ENCODE data around the gene GAS2L1.

The GAS2L1 gene

DNA sequence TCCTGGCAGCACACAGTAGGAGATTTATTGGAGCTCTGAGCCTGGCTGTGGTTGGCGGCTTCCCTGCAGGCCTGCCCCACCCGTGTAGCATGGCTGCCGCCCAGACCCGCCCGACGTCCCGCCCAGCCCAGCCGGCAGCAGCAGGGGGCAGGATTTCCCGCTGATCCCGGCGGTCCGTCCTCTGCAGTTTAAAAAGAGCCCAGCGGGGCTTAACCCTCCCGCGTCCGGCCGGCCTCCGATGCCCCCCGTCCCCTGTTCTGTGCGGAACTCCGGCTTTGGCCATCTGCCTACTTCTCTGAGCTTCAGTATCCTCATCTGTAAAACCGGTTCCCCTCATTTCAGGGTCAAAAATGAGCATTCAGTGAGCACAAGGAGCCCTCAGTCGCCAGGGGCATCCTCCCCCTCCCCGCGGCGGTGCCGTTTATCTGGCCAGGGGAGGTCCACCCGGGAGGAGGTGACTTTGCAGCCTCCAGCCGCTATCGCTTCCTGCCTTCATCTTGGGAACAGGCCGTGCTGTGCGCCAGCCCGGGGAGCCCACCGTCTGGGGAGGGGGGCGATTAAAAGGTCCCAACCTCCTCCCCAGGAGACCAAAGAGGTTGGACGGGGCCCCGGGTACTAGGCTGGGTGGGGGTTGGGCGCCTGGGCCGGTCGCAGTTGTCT lies at the start of gene GAS2L1:
Gene GAS2L1 (plus strand): TSS at position 476 of the 660 bp plus-strand sequence. CDS start 1,456 bp downstream, outside the sequence.
- DNase-seq (ENCODE audit: low spot score) = peak; percentile 92

DNA sequence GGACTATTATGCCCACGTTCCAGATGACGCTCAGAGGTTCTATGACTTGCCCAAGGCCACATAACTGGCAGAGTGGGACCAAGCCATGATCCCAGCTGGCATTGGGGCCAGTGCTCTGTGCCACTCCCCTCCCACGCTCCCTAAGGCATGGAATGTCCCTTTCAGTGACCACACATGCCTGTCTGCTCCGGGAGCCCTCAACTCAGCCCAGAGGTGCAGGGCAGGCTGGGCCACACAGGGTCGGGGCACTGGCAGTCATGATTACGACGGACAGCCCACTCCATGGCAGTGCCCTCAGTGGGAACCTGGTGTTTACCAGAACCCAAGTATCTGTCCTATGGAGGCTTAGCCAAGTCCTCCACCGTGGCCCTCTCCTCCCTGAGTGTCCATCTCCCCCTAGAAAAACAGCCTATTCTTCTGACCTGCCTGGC lies 48.7 kb upstream of the GAS2L1 start:
- DNase-seq (ENCODE audit: low spot score) = no peak

DNA sequence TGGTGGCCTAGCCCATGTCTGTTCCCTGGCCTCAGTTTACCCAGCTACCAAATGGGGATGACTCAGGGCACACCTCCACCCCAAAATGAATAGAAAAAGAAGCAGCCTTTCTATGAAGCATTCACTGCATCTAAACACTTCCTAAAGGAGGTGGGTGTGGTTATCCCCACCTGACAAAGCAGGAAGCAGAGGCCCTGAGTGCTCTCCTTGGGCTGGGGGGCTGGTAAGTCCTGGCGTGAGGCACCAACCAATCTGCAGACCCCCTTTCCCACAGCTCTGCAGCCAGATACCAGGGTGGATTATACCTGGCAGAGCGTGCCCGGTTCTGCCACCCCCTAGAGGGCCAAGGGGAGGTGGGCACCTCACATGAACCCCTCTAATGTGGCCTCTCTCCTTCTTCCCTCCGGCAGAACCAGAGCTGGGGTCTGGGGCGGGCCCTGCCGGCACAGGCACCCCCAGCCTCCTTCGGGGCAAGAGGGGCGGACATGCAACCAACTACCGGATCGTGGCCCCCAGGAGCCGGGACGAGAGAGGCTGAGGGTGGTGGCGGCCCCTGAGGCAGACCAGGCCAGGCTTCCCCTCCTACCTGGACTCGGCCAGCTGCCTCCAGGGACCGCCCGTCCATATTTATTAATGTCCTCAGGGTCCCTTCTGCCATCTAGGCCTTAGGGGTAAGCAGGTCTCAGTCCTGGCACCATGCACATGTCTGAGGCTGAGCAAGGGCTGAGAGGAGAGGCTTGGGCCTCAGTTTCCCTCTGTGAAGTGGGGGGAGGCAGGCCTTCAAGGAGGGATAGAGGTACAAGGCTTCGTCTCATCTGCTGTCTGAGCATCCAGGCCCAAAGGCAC lies 47.8 kb upstream of the GAS2L1 start:
- no peak for DNase-seq (ENCODE audit: low spot score)

DNA sequence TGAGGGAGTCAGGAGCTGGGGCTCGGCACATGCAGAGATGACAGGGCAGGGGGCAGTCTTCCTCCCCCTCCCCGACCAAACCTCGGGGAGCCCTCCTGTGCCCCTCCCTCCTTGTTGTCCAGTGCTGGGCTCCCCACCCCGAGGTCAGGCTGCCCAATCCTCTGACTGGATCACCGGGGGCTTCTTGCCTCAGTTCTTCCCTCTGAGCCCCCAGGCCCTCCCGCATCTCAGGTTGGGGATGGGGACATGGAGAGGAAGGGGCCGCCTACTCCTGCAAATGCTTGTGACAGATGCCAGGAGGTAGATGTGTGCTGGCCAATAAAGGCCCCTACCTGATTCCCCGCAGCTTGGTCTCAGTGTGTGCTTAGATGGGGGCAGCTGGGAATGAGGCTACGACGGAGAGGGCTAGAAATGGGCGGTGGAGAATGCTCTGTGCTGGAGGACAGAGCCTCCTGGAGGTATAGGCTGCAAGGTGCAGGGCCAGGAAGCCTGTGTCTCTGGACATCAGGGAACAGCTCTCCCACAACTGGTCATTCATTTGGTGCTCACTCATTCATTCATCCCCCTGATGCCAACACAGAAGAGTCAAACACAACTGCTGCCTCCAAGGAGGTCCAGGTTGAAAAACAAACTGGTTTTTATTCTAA lies 47.1 kb upstream of the GAS2L1 start:
- no peak for DNase-seq (ENCODE audit: low spot score)

DNA sequence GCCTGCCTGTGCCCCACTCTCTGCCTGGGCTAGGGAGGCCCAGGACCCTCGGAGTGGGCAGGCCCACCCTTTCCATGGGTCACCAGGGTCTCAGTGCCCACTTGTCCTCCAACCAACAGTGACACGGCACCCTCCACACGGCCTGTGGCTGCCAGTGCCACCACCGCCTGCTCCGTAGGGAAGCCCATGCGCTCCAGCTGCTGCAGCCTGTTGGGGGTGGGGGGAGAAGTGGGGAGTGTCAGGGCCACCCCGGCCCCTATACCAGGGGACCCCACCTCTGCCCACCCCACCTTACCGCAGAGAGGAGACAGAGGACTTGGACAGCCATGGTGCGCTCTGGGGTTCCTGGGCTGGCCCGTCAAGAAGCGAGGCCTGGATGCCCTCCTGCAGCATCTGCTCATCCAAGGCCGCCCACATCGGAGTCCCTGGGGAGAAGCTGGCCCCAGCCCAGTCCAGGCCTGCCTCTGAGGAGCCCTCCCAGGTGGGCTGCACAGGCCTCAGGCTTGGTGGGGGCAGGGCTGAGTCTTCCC lies 46.4 kb upstream of the GAS2L1 start:
- DNase-seq (ENCODE audit: low spot score) = no peak

DNA sequence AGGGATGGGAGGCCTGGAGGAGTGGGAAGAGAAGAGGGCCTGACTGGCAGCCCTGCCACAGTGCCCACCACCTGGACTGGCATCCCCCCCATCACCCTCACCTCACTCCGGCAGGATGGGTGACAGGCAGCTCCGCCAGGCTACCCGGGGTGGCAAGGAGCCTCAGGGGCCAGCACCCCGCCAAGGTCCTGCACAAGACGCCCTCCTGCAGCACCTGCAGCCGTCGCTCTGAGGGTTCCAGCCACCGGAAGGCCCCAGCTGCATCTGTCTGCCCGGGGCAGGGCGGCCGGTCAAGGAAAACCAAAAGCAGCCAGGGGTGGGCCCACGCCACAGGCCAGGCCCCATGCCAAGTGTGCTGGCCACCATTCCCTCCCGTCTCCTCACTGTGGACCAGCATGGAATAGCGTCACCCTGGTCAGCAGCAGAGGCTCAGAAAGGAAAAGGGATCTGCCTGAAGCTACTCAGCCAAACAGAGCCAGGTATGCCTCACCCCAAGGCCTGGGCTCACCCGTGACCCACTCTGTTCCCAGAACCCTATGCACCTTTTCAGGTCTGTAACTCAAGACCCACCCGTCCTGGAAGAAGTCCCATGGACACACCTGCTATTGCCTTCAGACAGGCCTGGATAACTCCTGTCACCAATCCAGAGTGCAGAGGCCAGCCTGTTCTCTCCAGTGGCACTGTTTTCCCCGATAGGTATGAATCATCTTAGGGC lies 45.7 kb upstream of the GAS2L1 start:
- no peak for DNase-seq (ENCODE audit: low spot score)

DNA sequence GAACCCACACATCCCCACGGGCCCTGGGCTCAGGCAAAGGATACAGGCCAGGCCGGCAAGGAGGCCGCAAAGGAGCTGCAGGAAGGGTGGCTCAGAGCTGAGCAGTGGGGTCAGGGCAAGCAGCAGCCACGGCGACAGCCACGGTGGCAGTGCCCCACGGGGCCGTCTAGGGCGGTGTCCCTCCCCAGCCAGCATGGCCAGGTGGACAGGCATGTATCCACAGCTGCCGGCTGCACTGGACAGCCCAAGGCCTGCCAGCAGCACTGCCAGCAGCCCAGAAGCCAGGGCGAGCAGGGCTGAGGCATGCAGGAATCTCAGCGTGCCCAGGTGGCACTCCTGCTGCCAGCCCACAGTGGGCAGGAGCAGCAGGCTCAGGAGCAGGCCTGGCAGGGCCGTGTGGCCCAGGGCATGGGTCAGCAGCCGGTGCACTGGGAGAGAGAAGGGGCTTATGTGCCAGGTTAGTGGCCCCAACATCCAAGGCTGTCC lies 42.6 kb upstream of the GAS2L1 start:
- no peak for DNase-seq (ENCODE audit: low spot score)

DNA sequence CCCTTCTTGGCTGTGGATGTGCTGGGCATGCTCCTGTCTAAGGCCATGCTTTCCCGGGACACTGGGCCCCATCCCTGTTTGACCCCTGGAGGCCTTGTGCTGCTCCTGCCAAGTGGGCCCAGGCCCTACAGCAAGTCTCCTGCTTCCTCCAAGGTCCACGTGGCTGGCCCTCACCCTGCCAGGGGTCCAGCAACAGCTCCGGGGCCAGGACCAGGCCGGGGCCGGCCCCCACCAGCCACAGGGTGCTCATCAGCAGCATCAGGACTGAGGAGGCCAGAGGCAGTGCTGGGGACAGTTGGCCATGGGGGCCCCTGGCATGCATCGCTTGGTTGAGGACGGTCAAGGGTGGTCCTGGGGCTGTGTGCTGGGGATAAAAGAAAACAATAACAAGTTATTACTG lies 41.1 kb upstream of the GAS2L1 start:
- no peak for DNase-seq (ENCODE audit: low spot score)

DNA sequence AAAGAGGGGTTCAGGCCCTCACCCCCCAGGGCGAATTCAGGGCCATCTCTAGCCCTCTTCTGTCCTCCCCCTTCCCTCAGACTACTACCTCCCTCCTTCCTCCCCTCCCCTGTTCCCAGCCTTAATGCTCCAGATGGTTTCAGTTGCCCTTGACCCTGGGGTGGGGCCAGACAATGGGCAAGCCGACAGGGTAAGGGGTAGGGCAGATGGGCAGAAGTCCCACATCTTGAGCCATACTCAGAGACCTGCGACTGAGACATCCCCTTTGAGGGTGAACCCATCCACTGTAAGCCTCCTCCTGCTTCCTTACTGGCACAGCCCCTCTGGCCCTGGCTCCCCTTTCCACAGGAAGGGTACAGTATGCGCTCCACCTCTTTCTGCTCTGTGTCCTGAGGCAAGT lies 40.5 kb upstream of the GAS2L1 start:
- no peak for DNase-seq (ENCODE audit: low spot score)

DNA sequence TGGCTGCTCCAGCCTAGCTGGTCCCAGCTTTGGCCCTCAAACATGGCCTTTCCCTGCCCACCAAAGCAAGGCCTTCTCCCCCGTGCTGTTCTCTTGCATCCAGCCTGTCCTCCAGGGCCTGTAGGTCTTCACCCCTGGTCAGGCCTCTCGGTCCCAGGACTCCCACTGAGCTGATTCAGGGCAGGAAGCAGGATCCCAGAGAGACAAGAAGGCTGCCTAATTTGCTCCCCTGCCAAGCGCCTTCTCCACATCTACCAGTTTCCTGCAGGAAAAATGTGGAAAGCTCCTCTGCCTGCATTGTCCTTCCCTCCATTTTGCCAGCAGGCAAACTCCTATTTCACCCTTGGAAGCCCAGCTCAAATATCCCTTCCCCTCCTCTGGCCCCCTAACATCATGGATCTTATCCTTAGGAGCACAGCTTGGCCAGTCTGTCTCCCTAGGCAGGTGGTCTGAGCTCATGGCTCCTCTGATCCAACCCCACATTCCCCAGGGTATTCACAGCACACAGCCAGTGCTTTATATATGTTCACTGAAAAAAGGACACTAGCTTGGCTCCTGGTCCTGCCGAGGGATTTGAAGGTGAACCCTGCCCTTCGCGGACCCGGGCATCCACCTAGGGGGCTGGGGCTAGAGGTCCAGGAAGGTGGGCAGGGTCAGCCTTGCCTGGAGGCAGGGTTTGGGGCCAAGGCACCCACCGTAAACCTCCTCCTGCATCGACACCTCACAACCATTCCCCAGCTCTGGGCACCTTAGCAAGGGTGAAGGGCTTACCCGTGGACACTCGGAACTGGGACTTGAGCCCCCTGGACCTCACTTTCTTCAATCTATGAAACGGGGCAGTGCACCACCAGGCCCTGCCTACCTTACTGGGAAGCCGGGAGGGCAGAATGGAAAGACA lies 39.6 kb upstream of the GAS2L1 start:
- DNase-seq (ENCODE audit: low spot score) = peak; percentile 33

DNA sequence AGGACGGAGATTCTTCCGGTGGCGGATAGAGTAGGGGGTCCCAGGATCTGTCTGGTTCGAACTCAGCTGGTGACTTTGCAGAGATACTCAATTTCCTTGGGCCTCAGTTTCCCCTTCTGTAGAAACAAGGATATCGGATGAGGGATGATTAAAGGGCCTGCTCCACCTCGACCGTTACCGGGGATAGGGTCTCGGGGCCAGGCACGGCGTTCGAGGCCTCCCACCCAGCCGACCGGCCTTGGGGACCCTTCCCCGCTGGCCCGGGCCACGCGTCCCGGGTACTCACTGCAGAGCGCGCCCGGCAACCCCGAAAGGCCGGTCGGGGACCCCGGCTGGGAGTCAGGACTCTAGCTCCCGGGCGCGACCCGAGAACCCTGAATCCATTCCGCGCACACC lies 39.0 kb upstream of the GAS2L1 start:
- peak; percentile 22 for DNase-seq (ENCODE audit: low spot score)

DNA sequence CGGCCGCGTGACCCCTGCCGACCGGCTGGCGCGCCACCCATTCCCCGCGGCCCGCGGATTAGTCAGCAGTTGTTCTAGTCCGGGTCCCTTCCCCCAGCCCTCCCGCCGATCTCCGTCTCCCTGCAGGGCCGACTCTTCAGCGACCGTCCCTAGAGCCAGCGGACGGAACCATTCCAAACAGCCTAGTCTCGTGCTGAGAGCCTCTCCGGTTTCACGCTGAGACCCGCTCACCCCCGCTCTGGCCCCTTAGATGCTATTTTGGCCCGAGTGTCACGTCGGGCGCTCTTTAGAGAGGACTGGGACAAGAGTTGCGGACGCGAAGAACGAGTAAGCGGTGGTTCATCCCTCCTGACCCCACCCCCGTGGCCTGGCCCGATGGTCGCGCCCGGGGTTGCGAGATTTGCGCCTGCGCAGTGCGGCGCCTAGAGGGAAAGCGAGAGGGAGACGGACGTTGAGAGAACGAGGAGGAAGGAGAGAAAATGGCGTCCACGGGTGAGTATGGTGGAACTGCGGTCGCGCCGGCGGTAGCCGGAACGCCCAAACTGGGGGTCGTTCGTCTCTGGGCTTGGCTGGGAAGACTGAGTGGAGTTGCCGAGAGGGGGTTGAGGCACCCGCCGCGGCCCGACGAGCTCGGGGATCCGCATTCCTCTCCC lies 38.5 kb upstream of the GAS2L1 start, which contains the start of the genes EWSR1 and RHBDD3:
Gene EWSR1 (plus strand): TSS at position 411 of the 653 bp plus-strand sequence. CDS start 69 bp downstream, at position 480.
Gene RHBDD3 (minus strand): TSS at position 124 of the 653 bp plus-strand sequence. CDS start 2,355 bp downstream, outside the sequence.
- peak; percentile 99 for DNase-seq (ENCODE audit: low spot score)

DNA sequence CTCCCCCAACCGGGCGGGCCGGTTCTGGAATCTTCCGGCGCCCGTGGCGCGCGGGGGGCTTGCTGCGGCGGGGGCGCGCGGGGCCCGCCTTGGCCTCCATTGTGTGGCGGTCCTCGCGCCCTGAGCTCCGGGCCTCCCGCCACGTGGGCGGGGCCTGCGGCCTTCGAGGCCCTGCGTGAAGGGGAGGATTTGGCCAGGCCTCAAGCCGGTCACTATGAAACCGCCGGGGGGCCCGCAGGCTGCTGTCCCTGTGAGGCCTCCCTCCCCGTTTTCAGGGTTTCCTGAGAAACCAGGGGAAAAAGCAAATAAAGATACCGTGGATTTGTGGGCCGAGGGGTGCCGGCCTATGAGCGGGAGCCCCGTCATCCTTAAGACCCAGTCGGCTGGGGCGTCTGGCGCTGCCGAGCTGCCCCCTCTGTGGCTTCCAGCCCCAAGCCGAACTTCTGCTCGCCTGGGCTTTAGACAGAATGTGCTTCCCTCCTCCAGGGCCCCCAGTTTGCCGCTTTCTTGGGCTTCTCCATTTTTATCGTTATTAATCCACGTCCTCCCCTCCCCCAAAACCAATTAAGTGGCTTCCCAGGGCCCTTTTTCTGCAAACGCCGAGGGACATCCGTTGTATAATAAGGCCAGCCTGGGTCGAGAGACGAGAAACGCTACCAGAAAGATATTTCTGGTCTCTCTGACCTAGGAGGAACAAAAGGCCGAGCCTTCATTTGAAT lies 37.8 kb upstream of the GAS2L1 start:
- peak; percentile 40 for DNase-seq (ENCODE audit: low spot score)

DNA sequence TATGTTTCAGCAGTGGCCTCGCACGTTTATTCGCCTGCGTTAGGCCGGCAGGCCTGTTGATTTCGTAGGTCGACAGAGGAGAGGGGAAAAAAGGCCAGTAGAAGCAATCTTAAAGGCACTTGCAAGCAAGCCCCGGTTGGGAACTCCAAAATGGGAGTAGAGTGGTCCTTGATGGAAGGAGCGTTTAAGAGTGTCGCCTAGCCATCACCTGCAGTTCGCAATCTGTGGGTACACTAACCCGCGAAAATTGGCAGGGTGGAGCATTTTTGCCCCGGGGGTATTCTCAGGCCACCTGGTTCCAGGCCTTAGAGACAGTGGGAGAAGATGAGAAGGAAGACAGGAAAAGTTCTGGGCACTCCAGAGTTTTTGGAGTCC lies 37.2 kb upstream of the GAS2L1 start:
- no peak for DNase-seq (ENCODE audit: low spot score)

DNA sequence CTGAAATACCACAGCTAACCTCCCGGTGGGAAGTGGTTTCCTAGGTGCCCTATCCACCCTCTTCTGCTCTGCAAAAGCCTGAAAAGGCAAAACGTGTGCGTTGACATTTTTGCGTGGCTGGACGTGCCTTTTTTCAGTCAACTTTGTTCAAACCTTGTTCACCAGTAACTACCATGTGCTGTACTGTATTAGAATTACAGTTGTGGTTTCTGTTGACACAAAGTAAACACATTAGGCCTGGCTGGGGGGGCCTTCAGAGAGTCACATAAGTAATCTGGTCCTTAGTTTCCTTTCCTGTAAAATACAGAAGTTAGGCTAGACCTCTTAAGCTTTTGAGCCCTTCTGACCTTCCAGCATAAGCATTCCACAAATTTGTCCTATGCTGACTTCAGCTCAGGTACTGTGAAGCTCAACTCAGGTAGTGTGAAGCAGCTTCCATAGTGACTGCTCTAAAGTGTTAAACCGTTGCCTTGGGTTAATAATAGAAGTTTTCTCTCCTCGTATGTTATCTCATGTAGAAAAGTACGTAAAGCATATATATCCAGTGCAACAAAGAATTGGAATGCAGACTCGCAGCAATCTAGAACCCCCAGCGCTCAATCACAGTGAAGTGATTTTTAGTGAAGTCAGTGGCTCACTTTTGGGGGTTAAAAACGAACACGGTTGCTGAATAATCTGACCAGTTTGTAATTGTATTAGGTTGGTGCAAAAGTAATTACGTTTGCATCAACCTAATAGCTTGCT lies 36.5 kb upstream of the GAS2L1 start:
- DNase-seq (ENCODE audit: low spot score) = no peak

DNA sequence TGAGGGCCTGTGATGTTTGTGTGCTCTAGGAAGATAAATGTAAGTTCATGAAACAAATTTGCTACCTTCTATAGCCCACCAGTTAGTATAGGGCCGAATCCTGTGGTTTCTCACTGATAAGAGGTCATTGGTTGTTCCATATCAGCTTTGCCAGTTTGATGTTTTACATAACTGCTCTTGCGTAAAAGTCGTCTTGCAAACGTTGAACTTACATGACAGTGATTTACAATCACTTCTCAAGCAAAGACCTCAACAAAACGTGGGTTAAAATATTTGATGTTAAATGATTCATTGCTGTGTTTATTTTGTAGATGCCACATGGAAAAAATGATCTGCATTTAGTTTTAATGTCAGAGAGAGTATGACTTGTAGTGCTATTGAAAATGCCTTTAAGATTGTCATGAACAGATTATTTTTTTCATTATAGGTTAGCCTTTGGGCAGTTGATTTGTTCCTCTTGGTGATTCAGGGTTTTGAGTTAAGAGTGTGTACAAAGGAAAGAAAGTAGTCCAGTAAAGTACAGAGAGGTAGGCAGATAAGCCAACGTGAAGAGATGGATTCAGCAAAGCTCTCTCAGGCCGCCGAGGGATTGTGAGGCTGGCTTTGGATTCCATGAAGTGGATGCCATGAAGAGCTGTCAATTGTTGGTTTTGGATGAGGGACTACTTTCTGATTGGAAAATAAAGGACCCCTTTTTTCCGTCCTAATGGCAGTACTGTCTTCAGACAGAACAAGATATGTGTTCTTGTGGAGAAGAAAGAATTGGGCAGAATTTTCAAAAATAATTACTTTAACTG lies 35.8 kb upstream of the GAS2L1 start:
- no peak for DNase-seq (ENCODE audit: low spot score)

DNA sequence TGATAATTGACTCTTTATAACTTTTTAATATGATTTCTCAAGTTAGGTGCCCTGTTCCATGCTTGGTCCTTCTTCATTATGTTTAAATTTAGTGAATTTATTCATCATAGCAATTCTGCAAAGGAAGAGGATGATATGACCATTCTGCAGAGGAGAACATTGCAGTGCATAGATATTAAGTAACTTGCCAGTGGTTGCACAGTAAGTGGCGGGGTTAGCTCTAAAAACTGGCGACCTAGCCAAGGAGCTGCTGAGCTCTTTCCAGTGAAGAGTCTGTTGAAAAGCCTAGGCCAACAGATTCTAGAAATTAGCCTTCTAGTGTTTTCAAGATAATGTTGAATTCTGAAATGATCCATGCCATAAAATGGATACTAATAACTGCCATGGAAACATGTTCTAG lies 33.8 kb upstream of the GAS2L1 start:
- DNase-seq (ENCODE audit: low spot score) = no peak

DNA sequence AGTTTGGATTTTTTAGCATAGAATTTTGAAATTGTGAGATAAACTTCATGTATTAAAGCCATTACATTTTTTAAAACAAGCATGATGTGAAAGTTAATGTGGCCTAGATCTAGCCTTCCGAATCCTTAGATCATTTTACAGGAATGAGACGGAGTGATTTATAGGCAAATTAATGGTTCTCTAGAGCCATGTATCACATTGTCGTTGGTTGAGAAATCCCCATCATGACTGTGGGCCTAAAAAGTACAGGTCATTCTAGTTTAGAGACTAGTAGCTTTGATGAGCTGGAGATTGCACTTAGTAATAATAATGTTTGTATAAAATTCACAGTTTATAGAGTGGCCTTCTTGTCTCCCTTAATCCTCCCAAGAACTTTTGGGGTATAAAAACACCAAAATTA lies 31.3 kb upstream of the GAS2L1 start:
- no peak for DNase-seq (ENCODE audit: low spot score)
